Measurements from ENCODE around the gene MCM7. TPM values are rescaled to one million over a fixed set of nuclear protein-coding genes. Genes with fewer than 3 reads are reported as not detected.

The MCM7 gene
- total and polyA plus RNA-seq, 2 of the 13 experiments (the other 11 are each of a cell fraction or from before 2014, with no cell fraction given): 84.5 to 214 TPM

DNA sequence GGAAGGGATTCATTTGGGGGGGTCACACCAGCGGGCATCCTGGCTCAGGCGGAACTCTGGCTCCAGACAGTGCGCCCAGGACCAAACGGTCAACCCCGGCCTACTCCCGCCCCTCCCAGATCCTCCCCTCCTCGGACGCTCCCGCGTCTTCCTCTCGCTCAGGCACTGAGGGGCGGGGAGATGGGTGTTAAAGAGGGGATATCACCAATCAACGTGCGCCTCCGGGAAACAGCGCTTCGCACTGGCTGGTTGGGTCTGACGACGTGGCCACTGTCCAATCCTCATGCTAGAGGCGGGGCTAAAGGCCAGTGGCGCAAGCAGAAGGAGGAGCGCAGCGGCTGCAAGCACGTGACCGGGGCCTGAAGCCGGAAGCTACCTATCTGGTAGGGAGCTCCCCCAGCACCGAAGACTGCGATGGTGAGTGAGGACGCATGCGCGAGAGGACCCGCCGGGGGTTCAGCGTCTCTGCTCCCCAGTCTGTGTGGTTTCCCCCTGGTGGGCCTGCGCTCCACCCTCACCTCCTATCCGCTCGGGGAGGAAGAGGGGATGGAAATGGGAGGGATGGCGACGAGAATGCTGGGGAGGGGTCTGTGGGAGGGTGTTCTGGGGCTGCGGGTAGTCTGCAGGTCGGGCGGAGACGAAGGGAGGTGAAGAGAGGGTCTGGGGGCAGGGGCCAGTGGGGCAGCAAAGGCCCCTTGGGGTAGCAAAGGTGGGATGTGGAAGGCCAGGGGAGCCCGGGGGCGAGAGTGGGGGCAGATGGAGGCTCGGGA is 47.5 kb upstream of the MCM7 start, which contains the start of gene LAMTOR4 (continued):
- TF ChIP-seq, protein P1, sequence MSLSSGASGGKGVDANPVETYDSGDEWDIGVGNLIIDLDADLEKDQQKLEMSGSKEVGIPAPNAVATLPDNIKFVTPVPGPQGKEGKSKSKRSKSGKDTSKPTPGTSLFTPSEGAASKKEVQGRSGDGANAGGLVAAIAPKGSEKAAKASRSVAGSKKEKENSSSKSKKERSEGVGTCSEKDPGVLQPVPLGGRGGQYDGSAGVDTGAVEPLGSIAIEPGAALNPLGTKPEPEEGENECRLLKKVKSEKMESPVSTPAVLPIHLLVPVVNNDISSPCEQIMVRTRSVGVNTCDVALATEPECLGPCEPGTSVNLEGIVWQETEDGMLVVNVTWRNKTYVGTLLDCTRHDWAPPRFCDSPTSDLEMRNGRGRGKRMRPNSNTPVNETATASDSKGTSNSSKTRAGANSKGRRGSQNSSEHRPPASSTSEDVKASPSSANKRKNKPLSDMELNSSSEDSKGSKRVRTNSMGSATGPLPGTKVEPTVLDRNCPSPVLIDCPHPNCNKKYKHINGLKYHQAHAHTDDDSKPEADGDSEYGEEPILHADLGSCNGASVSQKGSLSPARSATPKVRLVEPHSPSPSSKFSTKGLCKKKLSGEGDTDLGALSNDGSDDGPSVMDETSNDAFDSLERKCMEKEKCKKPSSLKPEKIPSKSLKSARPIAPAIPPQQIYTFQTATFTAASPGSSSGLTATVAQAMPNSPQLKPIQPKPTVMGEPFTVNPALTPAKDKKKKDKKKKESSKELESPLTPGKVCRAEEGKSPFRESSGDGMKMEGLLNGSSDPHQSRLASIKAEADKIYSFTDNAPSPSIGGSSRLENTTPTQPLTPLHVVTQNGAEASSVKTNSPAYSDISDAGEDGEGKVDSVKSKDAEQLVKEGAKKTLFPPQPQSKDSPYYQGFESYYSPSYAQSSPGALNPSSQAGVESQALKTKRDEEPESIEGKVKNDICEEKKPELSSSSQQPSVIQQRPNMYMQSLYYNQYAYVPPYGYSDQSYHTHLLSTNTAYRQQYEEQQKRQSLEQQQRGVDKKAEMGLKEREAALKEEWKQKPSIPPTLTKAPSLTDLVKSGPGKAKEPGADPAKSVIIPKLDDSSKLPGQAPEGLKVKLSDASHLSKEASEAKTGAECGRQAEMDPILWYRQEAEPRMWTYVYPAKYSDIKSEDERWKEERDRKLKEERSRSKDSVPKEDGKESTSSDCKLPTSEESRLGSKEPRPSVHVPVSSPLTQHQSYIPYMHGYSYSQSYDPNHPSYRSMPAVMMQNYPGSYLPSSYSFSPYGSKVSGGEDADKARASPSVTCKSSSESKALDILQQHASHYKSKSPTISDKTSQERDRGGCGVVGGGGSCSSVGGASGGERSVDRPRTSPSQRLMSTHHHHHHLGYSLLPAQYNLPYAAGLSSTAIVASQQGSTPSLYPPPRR (CRISPR knock-in tag; IDR thresholded peaks at IDR 0.05; ENCODE audit: borderline replicate concordance): 0 out of 2 replicates have a peak, but pooled peaks have one; percentile 1
- TF ChIP-seq ZNF296 (CRISPR knock-in tag; conservative IDR thresholded peaks at IDR 0.05) (no peak), RFX1 (IDR thresholded peaks at IDR 0.05) (no peak), ZC3H4 (CRISPR knock-in tag; IDR thresholded peaks at IDR 0.05; ENCODE audit: borderline replicate concordance) (0 out of 2 replicates have a peak, but pooled peaks have one; percentile 55), SP2 (CRISPR knock-in tag; IDR thresholded peaks at IDR 0.05) (peak; percentile 95), ZNF326 (CRISPR knock-in tag; IDR thresholded peaks at IDR 0.05; ENCODE audit: borderline replicate concordance) (no peak), ZBTB42 (CRISPR knock-in tag; IDR thresholded peaks at IDR 0.05) (no peak; the same call in 1 of the 2 replicates), ZNF329 (CRISPR knock-in tag; IDR thresholded peaks at IDR 0.05; ENCODE audit: low read depth) (0 out of 2 replicates have a peak, but pooled peaks have one; percentile 8), ZNF563 (CRISPR knock-in tag; IDR thresholded peaks at IDR 0.05) (peak; percentile 66; the same call in 1 of the 2 replicates), MXI1 (IDR thresholded peaks at IDR 0.05; ENCODE audit: borderline replicate concordance, low read depth, low read length) (peak; percentile 87; the same call in 1 of the 3 replicates), ZNF253 (CRISPR knock-in tag; IDR thresholded peaks at IDR 0.05; ENCODE audit: borderline replicate concordance) (no peak), ZNF891 (CRISPR knock-in tag; IDR thresholded peaks at IDR 0.05) (no peak), ZNF180 (CRISPR knock-in tag; IDR thresholded peaks at IDR 0.05; ENCODE audit: borderline replicate concordance, low read depth) (no peak), ZNF138 (CRISPR knock-in tag; IDR thresholded peaks at IDR 0.05; ENCODE audit: low read depth) (0 out of 2 replicates have a peak, but pooled peaks have one; percentile 21), PHF5A (CRISPR knock-in tag; IDR thresholded peaks at IDR 0.05; ENCODE audit: low read depth, unreplicated experiment) (no peak), SSRP1 (CRISPR knock-in tag; IDR thresholded peaks at IDR 0.05) (no peak), SOX5 (CRISPR knock-in tag; IDR thresholded peaks at IDR 0.05; ENCODE audit: borderline replicate concordance) (no peak), ZNF331 (CRISPR knock-in tag; IDR thresholded peaks at IDR 0.05) (peak; percentile 33; the same call in 1 of the 2 replicates), HNRNPLL (IDR thresholded peaks at IDR 0.05; ENCODE audit: low read depth, low read length, poor library complexity, severe bottlenecking) (peak; percentile 76), NFRKB (IDR thresholded peaks at IDR 0.05) (no peak), GTF2F1 (IDR thresholded peaks at IDR 0.05; ENCODE audit: low read length) (no peak), ZNF30 (CRISPR knock-in tag; IDR thresholded peaks at IDR 0.05) (no peak), DNMT1 (CRISPR knock-in tag; IDR thresholded peaks at IDR 0.05) (no peak)
- TF ChIP-seq, protein P2, sequence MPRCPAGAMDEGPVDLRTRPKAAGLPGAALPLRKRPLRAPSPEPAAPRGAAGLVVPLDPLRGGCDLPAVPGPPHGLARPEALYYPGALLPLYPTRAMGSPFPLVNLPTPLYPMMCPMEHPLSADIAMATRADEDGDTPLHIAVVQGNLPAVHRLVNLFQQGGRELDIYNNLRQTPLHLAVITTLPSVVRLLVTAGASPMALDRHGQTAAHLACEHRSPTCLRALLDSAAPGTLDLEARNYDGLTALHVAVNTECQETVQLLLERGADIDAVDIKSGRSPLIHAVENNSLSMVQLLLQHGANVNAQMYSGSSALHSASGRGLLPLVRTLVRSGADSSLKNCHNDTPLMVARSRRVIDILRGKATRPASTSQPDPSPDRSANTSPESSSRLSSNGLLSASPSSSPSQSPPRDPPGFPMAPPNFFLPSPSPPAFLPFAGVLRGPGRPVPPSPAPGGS (CRISPR knock-in tag; IDR thresholded peaks at IDR 0.05): 0 out of 2 replicates have a peak, but pooled peaks have one; percentile 50
- TF ChIP-seq, protein P3, sequence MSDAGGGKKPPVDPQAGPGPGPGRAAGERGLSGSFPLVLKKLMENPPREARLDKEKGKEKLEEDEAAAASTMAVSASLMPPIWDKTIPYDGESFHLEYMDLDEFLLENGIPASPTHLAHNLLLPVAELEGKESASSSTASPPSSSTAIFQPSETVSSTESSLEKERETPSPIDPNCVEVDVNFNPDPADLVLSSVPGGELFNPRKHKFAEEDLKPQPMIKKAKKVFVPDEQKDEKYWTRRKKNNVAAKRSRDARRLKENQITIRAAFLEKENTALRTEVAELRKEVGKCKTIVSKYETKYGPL (CRISPR knock-in tag; IDR thresholded peaks at IDR 0.05): no peak

All from HepG2 (cell line).